GM12878 (cell line): ENCODE data around the gene PCDHA12. TPM values are rescaled to one million over a fixed set of nuclear protein-coding genes. Genes with fewer than 3 reads are reported as not detected.

Experiments used
- ATAC-seq: fragments of 200-7000 bp; cut with Tn5 transposase; 3 replicates; pipeline ENCODE4 v1.9.1; 2020; ENCODE audit warnings: mild to moderate bottlenecking, moderate library complexity
- BruUV-seq: library from RNA; stranded (reverse); fragments of 400-500 nt; replicated peaks from 2 replicates; lab custom pipeline; 2021; lab: Mats Ljungman, UMichigan
- CTCF ChIA-PET: fragments of 300-600 bp; sonication (Branson Sonifier 250); formaldehyde crosslinking; extraction: SDS; loops from one replicate; lab custom pipeline; 2021; ENCODE audit warnings: inconsistent platforms; lab: Yijun Ruan, JAX
- POLR2A ChIA-PET: fragments of 350-600 bp; formaldehyde crosslinking; extraction: SDS; loops from one replicate; lab custom pipeline; 2021; ENCODE audit warnings: inconsistent platforms; lab: Charles Lee
- RAD21 ChIA-PET: fragments of 300-600 bp; sonication (Branson Sonifier 250); formaldehyde crosslinking; loops from one replicate; lab custom pipeline; 2023; ENCODE audit warnings: antibody characterized with exemption; ENCODE audit not compliant: unreplicated experiment; lab: Charles Lee
- SMC1A ChIA-PET: fragments of 300-600 bp; sonication (Branson Sonifier 250); formaldehyde crosslinking; loops from one replicate; lab custom pipeline; 2023; ENCODE audit not compliant: unreplicated experiment, uncharacterized antibody; lab: Charles Lee
- DNase-seq: peaks from one replicate; pipeline ENCODE4 v3.0.0-alpha.2; 2011; ENCODE audit warnings: low read depth, low spot score
- FAIRE-seq: peaks from 3 replicates; lab custom pipeline; 2011; peaks lifted over from hg19 to GRCh38; lab: Jason Lieb, UNC
- H2AFZ ChIP-seq: 2 replicates; pipeline ENCODE4 v1.6.0; 2011; ENCODE audit warnings: low read depth, low read length, control low read depth; ENCODE audit not compliant: control insufficient read depth
- H3K27ac ChIP-seq: 2 replicates; pipeline ENCODE4 v1.5.1; 2011; ENCODE audit warnings: control low read depth; ENCODE audit not compliant: control insufficient read depth, insufficient read depth
- H3K27me3 ChIP-seq, 2 experiments: replicated peaks in 1 of 2; 2 replicates each; pipeline versions ENCODE4 v1.6.0 to v1.6.1; 2011; ENCODE audit warnings: low read length in 1 of 2; ENCODE audit not compliant: control insufficient read depth in 2 of 2, insufficient read depth in 2 of 2
- H3K36me3 ChIP-seq, 2 experiments: 2 replicates each; pipeline ENCODE4 v1.5.1; 2011; ENCODE audit warnings: low read length in 1 of 2; ENCODE audit not compliant: control insufficient read depth in 2 of 2, insufficient read depth in 2 of 2
- H3K4me1 ChIP-seq: 2 replicates; pipeline ENCODE4 v1.6.1; 2011; ENCODE audit warnings: mild to moderate bottlenecking, low read length, moderate library complexity, mixed read lengths; ENCODE audit not compliant: control insufficient read depth, insufficient read depth
- H3K4me2 ChIP-seq: 2 replicates; pipeline ENCODE4 v1.6.0; 2011; ENCODE audit warnings: control low read depth; ENCODE audit not compliant: control insufficient read depth, insufficient read depth
- H3K4me3 ChIP-seq: fragments of 200-600 bp; sonication (generic); 2 replicates; pipeline ENCODE4 v1.5.1; 2016
- H3K79me2 ChIP-seq: 2 replicates; pipeline ENCODE4 v1.6.0; 2011; ENCODE audit warnings: low read length; ENCODE audit not compliant: control insufficient read depth, insufficient read depth
- H3K9ac ChIP-seq: 2 replicates; pipeline ENCODE4 v1.8.0; 2011; ENCODE audit warnings: low read length, control low read depth, mixed read lengths; ENCODE audit not compliant: control insufficient read depth, insufficient read depth
- H3K9me3 ChIP-seq: replicated peaks from 3 replicates; pipeline ENCODE4 v1.5.1; 2011; ENCODE audit warnings: mild to moderate bottlenecking, low read length; ENCODE audit not compliant: control insufficient read depth, insufficient read depth
- H4K20me1 ChIP-seq: 2 replicates; pipeline ENCODE4 v1.6.0; 2011; ENCODE audit not compliant: control insufficient read depth, insufficient read depth
- WGBS: methylation state at CpG from one replicate; pipeline ENCODE4 v1.1.6; 2016; ENCODE audit warnings: low lambda C conversion rate; ENCODE audit not compliant: insufficient replicate concordance, insufficient coverage; ENCODE audit errors: missing lambda C conversion rate; 5-methylcytosine and 5-hydroxymethylcytosine counted together
- in situ Hi-C: fragments of 300-500 bp; cut with MboI; formaldehyde crosslinking; loops from 9 replicates; pipeline ENCODE4 v1.14.3; 2018; ENCODE audit warnings: mixed read lengths
- intact Hi-C: fragments of 100-400 bp; cut with micrococcal nuclease; formaldehyde crosslinking; loops from one replicate; pipeline ENCODE4 v1.14.2; 2022; ENCODE audit not compliant: unreplicated experiment
- polyA plus RNA-seq, 11 experiments: library from polyadenylated mRNA; depleted of rRNA in 4 of 11; unstranded in 6 of 11; stranded (reverse) in 5 of 11; fragments of >200 nt; fragmentation: Nextera tagmentation in 4 of 11; fragmentation: Illumina TruSeq in 1 of 11; extraction: Ambion mirVana in 4 of 11; extraction: Trizol in 1 of 11; gene quantifications; 1 replicate in 1 of 11; 2 replicates in 10 of 11; pipeline versions ENCODE4 v1.2.1 to v1.2.3, GENCODE V29; 2011 to 2016; ENCODE audit warnings: inconsistent platforms in 2 of 11, missing spikeins in 2 of 11, low read depth in 1 of 11
- total RNA-seq, 4 experiments: library from RNA; depleted of rRNA in 3 of 4; stranded (reverse); fragments of >200 nt in 3 of 4; fragmentation: Illumina TruSeq in 1 of 4; extraction: Trizol in 1 of 4; gene quantifications; 2 replicates each; pipeline versions ENCODE4 v1.2.1 to v1.2.3, GENCODE V29; 2013 to 2021
- TF ChIP-seq, protein P1 (sequence below): fragments of 450-650 bp; IDR thresholded peaks from 2 replicates; pipeline ENCODE4 v1.6.1; 2017; ENCODE audit warnings: mild to moderate bottlenecking, moderate library complexity
- TF ChIP-seq, protein P2 (sequence below): IDR thresholded peaks from 2 replicates; pipeline ENCODE4 v1.6.1; 2012; ENCODE audit warnings: mild to moderate bottlenecking, low read depth, low read length

The PCDHA12 gene
- total and polyA plus RNA-seq, 10 of the 15 experiments (the other 5 are each of a cell fraction or from before 2014, with no cell fraction given), result not detected

DNA sequence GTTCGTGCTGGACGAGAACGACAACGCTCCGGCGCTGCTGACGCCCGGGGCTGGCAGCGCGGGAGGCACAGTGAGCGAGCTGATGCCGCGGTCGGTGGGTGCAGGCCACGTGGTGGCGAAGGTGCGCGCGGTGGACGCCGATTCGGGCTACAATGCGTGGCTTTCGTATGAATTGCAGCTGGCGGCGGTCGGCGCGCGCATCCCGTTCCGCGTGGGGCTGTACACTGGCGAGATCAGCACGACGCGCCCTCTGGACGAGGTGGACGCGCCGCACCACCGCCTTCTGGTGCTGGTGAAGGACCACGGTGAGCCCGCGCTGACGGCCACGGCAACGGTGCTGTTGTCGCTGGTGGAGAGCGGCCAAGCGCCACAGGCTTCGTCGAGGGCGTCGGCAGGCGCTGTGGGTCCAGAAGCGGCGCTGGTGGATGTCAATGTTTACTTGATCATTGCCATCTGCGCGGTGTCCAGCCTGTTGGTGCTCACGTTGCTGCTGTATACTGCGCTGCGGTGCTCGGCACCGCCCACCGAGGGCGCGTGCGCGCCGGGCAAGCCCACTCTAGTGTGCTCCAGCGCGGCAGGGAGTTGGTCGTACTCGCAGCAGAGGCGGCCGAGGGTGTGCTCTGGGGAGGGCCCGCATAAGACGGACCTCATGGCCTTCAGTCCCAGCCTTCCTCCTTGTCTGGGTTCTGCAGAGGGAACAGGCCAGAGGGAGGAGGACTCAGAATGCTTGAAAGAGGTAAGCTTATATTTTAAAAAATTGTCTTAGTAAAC, 9.0 kb downstream of the PCDHA12 start:
- ChIA-PET POLR2A (no interaction called here), SMC1A (no interaction called here), RAD21 (no interaction called here), CTCF (no interaction called here)
- Histone ChIP-seq H3K27ac (no peak overlapping the region), H3K36me3 (no peaks in the 10 kb centered on the region), H3K9ac (no peak overlapping the region), H3K79me2 (no peaks in the 10 kb centered on the region), H3K4me1 (no peaks in the 10 kb centered on the region), H2AFZ (no peak overlapping the region), H3K9me3 (peaks cover 2% of the 10 kb centered on the region; the same call in 1 of the 3 replicates), H3K27me3 (no peaks in the 10 kb centered on the region), H4K20me1 (no peaks in the 10 kb centered on the region), H3K4me3 (no peak overlapping the region), H3K4me2 (no peak overlapping the region)
- WGBS, result 86% methylated on average over 57 of the region's 79 CpGs
- BruUV-seq, result no TSS peak
- TF ChIP-seq, protein P1, sequence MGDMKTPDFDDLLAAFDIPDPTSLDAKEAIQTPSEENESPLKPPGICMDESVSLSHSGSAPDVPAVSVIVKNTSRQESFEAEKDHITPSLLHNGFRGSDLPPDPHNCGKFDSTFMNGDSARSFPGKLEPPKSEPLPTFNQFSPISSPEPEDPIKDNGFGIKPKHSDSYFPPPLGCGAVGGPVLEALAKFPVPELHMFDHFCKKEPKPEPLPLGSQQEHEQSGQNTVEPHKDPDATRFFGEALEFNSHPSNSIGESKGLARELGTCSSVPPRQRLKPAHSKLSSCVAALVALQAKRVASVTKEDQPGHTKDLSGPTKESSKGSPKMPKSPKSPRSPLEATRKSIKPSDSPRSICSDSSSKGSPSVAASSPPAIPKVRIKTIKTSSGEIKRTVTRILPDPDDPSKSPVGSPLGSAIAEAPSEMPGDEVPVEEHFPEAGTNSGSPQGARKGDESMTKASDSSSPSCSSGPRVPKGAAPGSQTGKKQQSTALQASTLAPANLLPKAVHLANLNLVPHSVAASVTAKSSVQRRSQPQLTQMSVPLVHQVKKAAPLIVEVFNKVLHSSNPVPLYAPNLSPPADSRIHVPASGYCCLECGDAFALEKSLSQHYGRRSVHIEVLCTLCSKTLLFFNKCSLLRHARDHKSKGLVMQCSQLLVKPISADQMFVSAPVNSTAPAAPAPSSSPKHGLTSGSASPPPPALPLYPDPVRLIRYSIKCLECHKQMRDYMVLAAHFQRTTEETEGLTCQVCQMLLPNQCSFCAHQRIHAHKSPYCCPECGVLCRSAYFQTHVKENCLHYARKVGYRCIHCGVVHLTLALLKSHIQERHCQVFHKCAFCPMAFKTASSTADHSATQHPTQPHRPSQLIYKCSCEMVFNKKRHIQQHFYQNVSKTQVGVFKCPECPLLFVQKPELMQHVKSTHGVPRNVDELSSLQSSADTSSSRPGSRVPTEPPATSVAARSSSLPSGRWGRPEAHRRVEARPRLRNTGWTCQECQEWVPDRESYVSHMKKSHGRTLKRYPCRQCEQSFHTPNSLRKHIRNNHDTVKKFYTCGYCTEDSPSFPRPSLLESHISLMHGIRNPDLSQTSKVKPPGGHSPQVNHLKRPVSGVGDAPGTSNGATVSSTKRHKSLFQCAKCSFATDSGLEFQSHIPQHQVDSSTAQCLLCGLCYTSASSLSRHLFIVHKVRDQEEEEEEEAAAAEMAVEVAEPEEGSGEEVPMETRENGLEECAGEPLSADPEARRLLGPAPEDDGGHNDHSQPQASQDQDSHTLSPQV, result no peak
- TF ChIP-seq, protein P2, sequence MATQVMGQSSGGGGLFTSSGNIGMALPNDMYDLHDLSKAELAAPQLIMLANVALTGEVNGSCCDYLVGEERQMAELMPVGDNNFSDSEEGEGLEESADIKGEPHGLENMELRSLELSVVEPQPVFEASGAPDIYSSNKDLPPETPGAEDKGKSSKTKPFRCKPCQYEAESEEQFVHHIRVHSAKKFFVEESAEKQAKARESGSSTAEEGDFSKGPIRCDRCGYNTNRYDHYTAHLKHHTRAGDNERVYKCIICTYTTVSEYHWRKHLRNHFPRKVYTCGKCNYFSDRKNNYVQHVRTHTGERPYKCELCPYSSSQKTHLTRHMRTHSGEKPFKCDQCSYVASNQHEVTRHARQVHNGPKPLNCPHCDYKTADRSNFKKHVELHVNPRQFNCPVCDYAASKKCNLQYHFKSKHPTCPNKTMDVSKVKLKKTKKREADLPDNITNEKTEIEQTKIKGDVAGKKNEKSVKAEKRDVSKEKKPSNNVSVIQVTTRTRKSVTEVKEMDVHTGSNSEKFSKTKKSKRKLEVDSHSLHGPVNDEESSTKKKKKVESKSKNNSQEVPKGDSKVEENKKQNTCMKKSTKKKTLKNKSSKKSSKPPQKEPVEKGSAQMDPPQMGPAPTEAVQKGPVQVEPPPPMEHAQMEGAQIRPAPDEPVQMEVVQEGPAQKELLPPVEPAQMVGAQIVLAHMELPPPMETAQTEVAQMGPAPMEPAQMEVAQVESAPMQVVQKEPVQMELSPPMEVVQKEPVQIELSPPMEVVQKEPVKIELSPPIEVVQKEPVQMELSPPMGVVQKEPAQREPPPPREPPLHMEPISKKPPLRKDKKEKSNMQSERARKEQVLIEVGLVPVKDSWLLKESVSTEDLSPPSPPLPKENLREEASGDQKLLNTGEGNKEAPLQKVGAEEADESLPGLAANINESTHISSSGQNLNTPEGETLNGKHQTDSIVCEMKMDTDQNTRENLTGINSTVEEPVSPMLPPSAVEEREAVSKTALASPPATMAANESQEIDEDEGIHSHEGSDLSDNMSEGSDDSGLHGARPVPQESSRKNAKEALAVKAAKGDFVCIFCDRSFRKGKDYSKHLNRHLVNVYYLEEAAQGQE, result no peak
- no peak for DNase-seq
- intact Hi-C loops, result no loop called here
- in situ Hi-C loops, result no loop called here
- FAIRE-seq, result no peak
- no peak for ATAC-seq
